NCI-H1694 treated with DMSO at 0.1 percent for 48 hours (cell line): ENCODE measurements around the gene MXD4.
"Not testable (repeated sequence)": the region's sequence is repeated elsewhere in the genome, so short reads cannot be mapped to it uniquely, and the experiment has no call there.

Experiments
- DNase-seq: peaks from one replicate; lab custom pipeline; 2025; lab: John Stamatoyannopoulos, UW

The MXD4 gene

DNA sequence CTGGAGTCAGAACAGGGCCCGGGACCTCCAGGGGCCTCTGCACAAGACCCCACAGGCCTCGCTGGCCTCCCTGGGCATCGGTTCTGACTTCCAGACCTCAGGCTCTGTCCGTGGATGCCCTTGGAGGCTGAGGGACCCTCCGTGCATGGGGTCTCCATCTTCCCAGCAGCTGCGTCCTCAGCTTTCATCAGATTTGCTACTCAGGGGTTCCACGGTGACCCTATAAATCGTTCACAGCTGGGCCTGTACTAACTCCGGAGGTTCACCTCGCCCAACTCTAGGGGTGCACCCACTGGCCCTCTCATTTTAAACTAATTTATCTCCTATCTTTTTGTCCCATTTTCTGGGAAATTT lies 13.1 kb upstream of the MXD4 start:
- not testable (repeated sequence) for DNase-seq

DNA sequence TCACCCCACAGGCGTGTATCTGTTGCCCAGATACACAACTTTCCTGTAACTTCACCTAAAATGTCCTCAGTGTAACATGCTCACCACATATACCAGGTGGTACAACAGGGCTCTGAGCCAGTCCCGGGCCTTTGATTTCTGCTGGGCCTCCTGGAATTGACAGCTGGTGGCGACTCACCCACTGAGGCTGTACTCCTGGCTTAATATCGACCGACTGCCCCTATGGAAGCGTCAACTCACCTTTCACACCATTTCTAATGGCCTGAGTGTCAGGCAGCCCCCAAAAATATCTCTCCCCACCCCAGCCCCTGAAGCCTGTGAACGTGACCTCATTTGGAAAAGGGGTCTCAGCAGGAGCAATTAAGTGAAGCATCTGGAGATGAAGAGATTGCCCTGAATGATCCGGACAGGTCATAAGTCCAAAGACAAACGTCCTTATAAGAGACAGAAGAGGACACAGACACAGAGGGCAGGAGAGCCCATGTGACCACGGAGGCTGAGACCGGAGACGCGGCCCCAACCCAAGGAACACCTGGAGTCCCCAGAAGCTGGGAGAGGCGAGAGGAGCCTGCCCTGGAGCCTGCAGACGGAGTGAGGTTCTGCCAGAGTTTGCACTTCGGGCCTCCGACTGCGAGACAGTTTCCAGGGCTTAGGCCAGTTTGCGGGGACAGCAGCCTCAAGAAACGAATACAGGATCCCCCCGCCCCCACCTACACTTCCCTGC lies 12.6 kb upstream of the MXD4 start:
- DNase-seq, result peak; percentile 30

DNA sequence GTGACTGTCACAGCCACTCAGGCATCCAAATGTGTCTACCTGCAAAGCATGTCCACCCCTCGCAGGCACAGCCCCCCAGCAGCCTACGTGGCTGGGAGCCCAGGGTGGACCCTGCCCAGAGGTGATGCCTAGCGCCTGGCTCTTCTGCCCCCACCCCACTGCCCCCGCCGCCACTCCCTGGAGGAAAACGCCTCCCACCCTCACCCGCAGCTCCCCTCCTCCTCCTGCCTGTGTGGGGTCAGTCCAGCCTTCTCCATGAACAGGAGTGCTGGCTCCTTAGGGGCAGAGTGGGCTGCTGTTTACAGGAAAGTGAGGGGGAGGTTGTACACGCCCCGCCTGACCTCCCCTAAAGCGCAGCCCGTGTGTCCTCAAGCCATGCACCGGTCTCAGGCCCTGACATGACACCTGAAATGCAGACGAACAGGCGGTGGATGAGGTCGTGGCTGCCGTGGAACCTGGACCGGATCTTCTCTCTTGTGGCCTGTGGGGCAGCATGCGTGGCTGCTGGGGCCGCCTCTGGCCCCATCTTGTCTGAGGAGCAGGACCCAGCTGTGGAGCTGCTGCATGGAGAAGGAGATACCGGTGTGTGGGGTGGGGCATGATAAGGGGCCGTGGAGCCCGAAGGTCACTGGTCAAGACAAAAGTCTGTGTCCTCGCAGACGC lies 11.9 kb upstream of the MXD4 start:
- no peak for DNase-seq

DNA sequence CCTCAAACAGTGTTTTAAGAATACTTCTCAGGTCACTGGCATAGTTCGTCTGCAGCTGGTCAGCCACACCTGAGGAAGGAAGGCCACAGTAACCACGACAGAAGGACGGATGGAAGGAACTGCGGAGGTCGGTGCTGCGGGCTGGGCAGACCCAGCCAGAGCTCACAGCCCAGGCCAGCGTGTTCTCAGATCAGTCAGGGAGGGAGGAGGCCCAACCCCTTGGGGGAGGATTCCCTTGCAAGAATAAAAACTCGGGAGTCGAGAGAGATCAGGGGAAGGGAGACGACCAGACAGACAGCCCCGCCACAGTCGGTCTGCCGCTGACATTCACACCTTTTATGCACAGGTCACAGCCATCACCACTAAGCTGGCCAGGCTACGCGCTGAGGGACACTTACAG lies 11.3 kb upstream of the MXD4 start:
- no peak for DNase-seq

DNA sequence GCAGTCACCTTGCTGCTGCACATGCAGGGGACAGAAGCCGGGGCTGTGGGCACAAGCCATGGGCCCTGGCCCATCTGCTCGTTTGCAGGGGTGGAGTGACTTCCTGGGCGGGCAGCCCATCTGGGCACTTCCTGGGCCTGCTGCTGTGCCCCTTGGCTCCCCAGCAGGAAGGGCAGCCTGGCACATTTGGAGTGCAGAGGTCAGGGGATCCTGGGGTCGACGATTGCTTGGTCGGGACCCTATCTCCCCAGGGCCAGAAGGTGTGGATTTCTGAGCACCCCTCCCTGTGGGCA lies 10.9 kb upstream of the MXD4 start:
- no peak for DNase-seq

DNA sequence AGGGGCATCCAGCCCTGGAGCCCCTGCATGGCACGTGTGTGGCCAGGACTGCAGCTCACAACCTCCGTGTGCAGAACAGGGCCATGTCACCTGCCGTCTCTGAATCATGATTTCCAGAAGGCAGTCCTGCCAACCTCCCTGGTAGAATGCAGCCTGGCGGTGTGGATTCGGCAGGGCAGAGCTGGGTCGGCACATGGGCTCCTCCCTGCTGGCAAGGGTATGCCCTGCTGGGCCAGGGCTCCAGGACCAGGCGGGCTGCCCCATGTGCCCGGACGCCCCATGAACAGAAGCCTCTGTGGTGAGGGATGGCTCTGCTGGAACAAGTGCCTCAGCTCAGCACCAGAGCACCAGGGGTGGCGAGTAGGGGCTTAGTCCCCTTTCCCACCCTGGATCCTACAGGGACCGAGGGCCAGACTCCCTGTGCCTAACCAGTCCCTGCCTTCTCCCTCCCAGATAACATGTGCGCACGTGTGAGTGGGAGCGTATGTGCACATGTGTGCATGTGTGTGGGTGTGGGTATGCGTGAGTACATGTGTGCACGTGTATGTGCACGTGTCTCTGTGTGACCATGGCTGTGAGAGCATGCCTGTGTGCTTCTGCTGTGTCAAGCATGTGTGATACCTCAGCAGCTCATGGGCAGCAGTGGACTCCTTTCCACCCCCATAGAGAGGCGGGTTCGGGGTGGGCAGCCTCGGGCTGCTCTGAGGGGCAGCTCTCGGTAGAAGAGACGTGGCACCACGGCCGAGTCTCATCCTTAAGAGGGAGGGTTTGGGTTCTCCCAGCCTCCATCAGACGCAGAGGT lies 10.3 kb upstream of the MXD4 start:
- no peak for DNase-seq

DNA sequence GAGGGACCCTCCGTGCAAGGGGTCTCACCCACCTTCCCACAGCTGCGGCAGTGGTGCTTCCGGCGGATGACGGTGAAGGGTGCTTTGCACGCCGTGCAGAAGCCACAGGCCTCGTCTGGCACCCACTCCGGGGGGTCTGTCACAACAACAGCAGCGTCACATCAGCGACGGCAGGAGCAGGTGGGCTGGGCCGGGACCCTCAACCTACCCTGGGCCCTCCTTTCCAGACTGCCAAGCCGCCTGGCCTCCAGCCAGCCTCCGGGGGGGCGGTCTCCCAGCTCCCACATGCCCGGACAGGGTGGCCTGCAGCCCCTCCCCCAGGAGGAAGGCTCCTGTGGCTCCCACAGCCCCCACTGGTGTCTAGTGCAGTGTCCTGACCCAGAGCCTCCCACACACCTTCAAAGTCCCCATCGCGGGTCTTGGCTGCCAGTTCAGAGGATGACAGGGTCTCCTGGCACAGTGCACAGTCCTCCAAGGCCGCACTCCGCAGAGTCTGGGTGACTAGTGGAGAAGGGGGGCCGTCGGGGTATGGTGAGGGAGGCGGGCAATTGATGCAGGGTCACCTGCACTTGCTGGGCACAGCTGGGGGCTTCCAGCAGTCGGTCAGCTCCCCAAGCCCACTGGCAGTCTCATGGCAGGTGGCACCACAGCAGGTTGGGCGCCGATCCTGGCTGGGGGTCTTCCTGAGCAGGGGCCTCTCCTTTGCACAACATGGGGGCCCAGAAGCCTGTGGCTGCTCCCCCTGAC lies 9.5 kb upstream of the MXD4 start:
- no peak for DNase-seq

DNA sequence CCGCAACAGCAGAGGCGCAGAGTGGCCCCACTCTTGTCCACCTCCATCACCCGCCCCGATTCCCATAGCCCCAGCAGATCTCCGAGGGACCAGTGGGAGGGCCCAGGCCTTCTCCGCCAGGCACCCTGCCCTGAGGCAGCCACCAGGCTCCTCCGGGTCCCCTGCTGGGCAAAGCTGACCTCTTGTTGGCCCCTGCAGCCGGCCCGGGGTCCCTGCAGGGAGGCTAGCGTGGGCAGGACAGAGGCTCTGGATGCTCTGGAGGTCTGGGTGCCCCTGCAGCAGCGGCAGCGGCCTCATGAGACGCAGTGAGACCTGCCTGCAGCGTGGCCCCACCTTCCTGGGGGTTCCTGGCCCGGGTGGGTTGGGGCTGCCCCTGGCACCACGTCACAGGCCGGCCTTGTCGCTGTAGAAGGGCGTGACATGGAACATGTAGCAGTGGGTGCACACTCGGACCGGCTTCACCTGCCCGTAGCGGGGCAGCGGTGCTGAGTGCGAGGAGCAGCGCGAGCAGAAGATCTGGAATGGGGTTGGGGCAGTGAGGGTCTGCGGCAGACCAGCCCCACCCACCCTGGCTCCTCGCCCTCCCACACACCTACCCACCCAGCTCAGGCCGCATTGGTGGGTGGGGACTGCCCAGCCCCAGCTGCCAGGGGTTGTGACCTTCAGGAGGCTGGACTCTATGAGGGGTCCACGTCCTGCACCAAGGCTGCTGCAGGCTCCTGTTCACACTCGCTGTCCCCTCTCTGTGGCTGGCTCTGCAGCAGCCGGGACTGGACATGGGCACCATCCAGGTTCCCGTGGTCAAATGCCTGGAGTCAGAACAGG lies 8.6 kb upstream of the MXD4 start:
- no peak for DNase-seq

DNA sequence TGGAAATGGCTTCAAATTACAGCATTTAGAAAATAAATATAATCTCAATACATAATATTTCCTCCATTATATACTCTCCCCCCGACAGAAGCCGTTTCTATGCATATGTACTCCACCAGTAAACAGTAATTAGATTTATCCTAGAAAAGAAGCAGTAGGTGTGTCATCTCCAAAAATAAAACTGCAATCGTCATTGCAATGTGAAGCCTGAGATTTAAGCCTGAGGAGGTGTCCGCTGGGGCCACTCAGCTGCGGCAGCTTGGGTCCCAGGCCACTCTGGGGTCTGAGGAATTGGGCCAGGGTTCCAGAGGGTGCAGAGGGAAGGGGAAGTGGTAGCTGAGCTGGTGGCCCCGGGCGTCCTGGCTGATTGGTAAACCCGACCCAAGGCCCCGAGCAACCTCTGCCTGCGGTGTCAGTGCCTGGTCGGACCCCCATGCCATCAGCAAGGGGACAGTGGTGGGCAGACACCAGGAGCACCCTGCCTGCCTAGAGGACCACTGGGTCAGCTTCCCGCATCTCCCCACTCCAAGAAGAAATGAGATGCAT lies 7.8 kb upstream of the MXD4 start:
- no peak for DNase-seq

DNA sequence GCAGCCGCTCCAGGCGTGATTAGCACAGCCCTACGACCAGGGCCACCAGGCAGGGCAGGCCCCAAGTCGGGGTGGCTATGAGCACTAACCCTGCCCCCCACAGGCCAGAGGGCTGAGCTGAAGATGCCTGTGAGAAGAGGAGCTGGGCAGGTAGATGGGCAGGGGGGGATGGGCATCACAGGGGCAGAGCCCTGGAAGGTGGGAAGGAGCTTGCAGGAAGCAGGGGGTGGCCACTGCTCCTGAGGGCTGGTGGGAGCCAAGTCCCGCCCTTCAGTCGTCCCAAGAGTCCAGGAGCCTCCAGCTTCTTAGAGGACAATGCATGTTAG lies 7.3 kb upstream of the MXD4 start:
- no peak for DNase-seq

DNA sequence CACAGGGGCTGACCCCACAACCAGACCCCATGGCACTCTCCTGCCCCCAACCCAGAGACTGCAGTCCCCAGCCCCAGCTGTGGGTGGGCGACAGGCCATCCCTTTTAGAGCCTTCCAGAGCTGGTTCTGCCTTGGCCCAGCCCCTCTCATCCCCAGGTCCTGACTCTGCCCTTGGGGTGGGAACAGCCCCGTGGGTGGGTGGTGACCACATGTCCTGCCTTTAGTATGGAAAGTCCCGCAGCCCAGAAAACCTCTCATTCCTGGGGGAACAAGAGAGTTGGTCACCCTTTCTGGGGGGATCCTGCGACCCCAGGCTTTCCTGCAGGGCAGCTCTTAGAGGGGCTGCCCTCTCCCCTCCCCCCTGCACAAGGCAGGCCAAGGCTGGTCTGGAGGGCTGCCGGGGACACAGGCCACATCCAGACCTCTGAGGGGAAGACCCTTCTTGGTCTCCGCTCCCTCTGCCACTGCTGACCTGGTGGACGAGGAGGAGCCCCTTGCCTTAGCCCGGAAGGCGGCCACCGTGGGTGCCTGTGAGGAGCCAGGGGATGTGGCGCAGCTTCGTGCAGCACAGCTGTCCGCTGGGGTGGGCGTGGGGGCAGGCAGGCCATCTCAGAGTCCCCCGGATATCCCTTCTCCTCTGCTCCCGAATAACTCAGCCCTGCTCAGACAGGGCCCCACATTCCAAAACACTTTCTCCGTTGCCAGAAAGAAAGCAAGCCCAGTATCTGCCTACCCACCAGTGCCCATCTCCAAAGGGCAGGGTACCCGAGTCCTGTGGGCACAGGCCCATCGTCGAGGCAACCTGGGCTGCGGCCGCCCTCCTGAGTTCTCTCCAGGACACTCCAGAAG lies 6.7 kb upstream of the MXD4 start:
- DNase-seq, result no peak

DNA sequence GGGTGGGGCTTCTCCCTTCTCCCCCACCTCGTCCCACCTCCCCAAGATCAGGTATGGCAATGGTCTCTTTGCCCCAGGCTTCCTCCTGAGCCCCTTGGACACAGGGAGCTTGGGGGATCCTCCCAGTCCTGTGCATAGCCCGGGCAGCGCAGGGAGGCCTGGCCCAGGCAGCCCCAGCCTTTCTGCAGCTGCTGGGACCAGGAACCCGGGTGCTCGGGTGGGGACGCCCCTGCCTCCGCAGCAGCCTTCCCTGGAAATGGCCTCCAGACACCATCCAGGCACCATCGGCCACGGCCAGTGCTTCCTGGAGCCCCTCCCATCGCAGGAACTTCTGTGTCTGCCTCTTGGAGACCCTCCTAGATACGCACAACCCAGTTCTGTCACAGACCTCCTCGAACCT lies 5.9 kb upstream of the MXD4 start:
- DNase-seq, result no peak

DNA sequence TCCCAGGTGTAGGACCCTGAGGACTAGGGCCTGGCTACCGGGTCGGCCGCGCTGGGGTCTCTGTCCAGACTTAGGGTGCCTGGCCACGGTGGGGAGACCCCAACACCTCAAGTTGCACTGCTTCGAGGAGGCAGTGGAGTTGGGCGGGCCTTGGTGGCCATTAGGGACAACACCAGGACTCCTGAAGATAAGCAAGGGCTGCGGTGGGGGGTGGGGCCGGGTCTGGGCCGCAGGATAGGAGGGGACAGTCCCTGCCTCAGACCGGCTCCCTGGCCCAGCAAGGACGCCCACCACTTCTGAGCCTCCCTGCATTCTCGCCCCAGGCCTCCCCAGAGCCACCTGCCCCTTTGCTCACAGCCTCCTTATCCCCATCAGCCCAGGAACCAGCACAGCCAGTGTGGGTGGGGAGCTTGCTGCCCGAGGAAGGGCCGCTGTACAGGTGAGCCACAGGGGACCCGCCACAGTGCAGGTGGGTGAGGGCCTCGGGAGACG lies 5.5 kb upstream of the MXD4 start:
- no peak for DNase-seq

DNA sequence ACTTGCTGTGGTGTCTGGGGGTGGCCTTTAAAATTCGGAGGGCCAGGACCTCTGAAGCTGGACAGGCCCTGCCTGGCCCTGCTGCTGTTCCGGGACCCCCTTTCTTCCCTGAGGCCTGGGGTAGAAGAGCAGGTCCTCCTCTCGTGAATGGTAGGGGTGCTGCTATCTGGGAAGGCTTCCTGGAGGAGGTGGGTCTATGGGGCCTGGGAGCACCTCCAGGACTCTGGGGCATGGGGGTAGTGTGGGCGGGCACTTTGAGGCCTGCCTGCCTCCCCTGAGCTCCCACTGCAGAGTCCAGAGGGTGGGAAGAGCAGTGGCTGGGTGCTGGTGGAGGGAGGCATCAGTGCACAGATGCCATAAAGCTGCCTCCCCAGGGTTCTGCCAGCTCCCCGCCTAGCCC lies 4.9 kb upstream of the MXD4 start:
- no peak for DNase-seq

DNA sequence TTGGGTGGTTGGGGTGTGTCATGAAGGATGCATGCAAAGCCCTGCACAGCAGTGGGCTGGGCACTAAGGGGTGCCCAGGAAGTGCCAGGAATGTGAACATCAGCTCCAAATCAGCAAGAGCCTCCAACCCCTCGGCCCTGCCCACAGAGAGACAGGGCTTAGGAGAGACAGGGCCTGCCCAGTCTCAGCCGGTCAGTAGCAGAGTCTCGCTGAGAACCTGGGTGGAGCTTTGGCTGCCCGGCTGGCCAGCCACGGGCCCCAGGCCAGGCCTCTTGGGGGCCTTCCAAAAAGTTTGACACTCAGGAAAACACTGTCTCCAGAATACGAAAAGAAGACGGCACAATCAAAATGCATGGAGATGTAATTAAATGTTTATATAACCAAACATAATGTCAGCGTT lies 4.3 kb upstream of the MXD4 start:
- DNase-seq, result no peak

DNA sequence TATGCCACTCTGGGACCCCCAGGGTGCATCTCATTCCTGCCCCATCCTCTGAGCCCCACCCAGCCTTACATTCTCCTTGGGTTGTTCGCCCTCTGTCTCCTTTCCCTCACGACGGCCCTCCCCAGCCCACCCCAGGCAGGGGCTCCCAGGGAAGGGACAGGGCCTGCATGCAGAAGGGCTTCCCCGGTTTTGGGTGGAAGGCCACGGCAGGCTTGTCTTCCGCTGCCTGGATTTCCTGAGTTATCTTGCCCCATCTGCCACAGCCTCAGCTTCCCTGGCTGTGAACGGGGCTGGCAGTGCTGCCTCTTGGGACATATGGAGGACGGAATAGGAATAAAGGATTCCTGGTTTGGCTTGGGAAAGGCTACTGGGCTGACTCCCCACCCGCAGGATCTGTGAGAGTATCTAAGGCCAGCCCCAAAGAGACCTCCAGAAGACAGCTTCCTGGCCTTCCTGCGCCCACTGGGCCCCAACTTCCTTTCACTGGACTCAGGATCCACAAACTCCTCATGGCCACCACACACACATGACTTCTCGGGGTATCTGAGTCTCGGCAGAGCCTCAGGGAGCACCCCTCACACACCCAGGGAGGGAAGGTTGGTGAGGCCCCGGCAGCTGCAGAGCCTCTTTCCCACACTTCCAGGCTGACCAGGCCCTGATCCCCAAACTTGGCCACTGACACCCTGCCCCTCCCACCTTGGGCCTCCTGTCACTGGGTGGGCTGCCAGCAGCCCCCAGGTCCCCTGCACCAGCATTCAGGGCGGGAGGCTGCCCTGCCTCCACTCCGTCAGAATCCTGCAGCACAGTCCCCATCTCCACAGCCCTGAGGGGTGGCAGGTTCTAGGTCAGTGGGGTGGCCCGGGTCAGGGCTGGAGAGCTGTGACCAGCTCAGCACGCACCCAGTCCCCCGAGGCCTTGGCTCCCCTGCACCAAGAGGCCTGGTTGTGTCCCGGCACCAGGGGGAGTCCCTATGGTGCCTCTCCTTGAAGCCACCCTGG lies 3.5 kb upstream of the MXD4 start:
- no peak for DNase-seq

DNA sequence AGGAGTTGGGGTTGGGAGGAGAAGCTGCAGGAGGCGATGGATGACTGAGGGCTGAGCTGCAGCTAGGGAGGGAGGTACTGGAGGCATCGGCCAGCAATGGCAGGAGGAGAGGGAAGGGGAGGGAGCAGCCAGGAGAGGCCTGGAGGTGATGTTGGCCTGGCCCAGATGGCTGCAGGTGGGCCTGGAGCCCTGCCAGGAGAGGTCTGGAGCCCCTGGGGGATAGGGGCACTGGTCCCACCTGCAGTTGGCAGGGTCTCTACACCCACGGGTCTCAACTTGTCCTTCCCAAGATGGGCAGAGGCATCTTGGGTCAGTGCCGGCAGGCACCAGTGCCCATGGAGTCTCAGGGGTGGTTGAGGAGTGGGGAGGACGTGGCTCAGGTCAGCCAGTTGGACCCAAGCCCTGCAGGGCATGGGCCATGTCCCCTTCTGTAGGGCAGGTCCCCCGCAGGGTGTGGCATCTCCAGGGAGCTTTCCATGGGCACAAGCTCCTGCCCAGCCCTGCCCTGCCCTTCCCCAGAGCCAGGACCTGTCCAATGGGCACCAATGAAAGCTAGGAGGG lies 2.7 kb upstream of the MXD4 start:
- no peak for DNase-seq

DNA sequence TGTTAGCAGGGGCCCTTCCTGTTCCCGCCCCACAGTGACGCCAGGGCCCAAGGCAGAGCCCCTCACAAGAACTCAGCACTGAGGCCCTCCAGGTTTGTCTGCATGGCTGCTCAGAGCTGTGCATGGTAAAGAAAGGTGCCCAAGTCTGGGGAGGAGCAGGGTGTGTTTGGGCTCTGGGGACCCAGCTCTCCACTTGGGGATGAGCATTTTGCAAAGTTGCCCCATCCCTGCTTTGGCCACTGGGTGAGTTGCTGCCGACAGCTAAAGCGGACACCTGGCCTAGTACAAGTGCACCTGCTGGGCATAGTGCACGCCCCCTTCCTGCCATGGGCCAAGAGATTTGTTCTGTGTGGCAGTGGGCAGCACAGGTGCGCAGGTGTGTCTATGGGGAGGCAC lies 2.0 kb upstream of the MXD4 start:
- no peak for DNase-seq

DNA sequence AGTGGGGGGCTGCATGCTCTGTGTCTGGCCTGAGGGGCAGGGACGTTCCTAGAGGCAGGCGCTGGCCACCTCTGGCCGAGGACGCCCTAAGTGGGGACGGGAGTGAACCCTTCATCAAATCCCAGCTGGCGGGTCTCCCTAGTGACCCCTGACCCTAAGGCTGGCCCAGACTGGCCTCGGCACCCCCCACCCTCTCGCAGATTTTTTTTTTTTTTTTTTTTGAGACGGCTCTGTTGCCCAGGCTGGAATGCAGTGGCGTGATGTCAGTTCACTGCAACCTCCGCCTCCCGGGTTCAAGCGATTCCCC lies 988 bp upstream of the MXD4 start:
- DNase-seq, result no peak
